HepG2 (cell line): ENCODE measurements around the gene ECM1. TPM values are rescaled to one million over a fixed set of nuclear protein-coding genes. Genes with fewer than 3 reads are reported as not detected.

Experiments
- ARID2 ChIP-seq: sonication (generic); formaldehyde crosslinking; IDR thresholded peaks from 2 replicates; pipeline ENCODE4 v1.8.1; 2022; ENCODE audit warnings: mild to moderate bottlenecking, missing genetic modification reagents, borderline replicate concordance
- BATF2 ChIP-seq: sonication (generic); formaldehyde crosslinking; IDR thresholded peaks from 2 replicates; pipeline ENCODE4 v1.8.0; 2022; ENCODE audit warnings: mild to moderate bottlenecking, missing genetic modification reagents, moderate library complexity
- E2F1 ChIP-seq: sonication (generic); formaldehyde crosslinking; IDR thresholded peaks from 2 replicates; pipeline ENCODE4 v1.5.0; 2020; ENCODE audit warnings: missing genetic modification reagents
- FOXK2 ChIP-seq: fragments of 450-650 bp; IDR thresholded peaks from 2 replicates; pipeline ENCODE4 v1.6.1; 2016
- HINFP ChIP-seq: sonication (generic); formaldehyde crosslinking; IDR thresholded peaks from 2 replicates; pipeline ENCODE4 v1.4.0; 2020; ENCODE audit warnings: low read depth, mild to moderate bottlenecking, missing genetic modification reagents
- LRRFIP1 ChIP-seq: sonication (generic); formaldehyde crosslinking; conservative IDR thresholded peaks from 2 replicates; pipeline ENCODE4 v1.4.0; 2020; ENCODE audit warnings: missing genetic modification reagents
- MIER2 ChIP-seq: IDR thresholded peaks from 2 replicates; pipeline ENCODE4 v1.6.1; 2016; ENCODE audit warnings: missing biosample characterization, missing genetic modification reagents
- TFAP4 ChIP-seq: sonication (generic); IDR thresholded peaks from 2 replicates; pipeline ENCODE4 v1.6.1; 2016; ENCODE audit warnings: low read depth, borderline replicate concordance
- ZBTB34 ChIP-seq: sonication (generic); formaldehyde crosslinking; IDR thresholded peaks from 2 replicates; pipeline ENCODE4 v1.8.0; 2022; ENCODE audit warnings: mild to moderate bottlenecking, missing genetic modification reagents
- ZFX ChIP-seq: sonication (generic); formaldehyde crosslinking; IDR thresholded peaks from 2 replicates; pipeline ENCODE4 v1.4.0; 2020; ENCODE audit warnings: mild to moderate bottlenecking, low read depth, missing genetic modification reagents, moderate library complexity
- ZGPAT ChIP-seq: IDR thresholded peaks from 2 replicates; pipeline ENCODE4 v1.6.1; 2016; ENCODE audit warnings: mild to moderate bottlenecking
- ZNF232 ChIP-seq: sonication (generic); formaldehyde crosslinking; IDR thresholded peaks from 2 replicates; pipeline ENCODE4 v1.4.0; 2020; ENCODE audit warnings: missing genetic modification reagents, borderline replicate concordance
- ZNF333 ChIP-seq: sonication (generic); formaldehyde crosslinking; IDR thresholded peaks from 2 replicates; pipeline ENCODE4 v1.4.0; 2020; ENCODE audit warnings: mild to moderate bottlenecking, missing genetic modification reagents, borderline replicate concordance
- ZNF549 ChIP-seq: sonication (generic); formaldehyde crosslinking; IDR thresholded peaks from 2 replicates; pipeline ENCODE4 v1.5.0; 2020; ENCODE audit warnings: missing genetic modification reagents
- ZNF776 ChIP-seq: sonication (generic); formaldehyde crosslinking; IDR thresholded peaks from 2 replicates; pipeline ENCODE4 v1.4.0; 2020; ENCODE audit warnings: mild to moderate bottlenecking, missing genetic modification reagents
- ZNF781 ChIP-seq: sonication (generic); formaldehyde crosslinking; IDR thresholded peaks from 2 replicates; pipeline ENCODE4 v1.5.1; 2020; ENCODE audit warnings: borderline replicate concordance, mild to moderate bottlenecking, missing genetic modification reagents; ENCODE audit errors: not compliant biosample characterization
- ZSCAN22 ChIP-seq: sonication (generic); formaldehyde crosslinking; IDR thresholded peaks from 2 replicates; pipeline ENCODE4 v1.4.0; 2020; ENCODE audit warnings: mild to moderate bottlenecking, missing genetic modification reagents
- polyA plus RNA-seq, 8 experiments: library from polyadenylated mRNA; depleted of rRNA in 3 of 8; stranded (reverse) in 7 of 8; unstranded in 1 of 8; fragments of >200 nt; fragmentation: Illumina TruSeq in 4 of 8; extraction: Trizol in 4 of 8; gene quantifications; 2 replicates each; pipeline versions ENCODE4 v1.2.1 to v1.2.3, GENCODE V29; 2011 to 2016; ENCODE audit warnings: low read depth in 4 of 8, missing spikeins in 1 of 8, mixed read lengths in 1 of 8; ENCODE audit not compliant: insufficient read depth in 1 of 8
- total RNA-seq, 5 experiments: library from RNA; depleted of rRNA; stranded (reverse); fragments of >200 nt; fragmentation: Illumina TruSeq; extraction: Trizol; gene quantifications; 2 replicates each; pipeline ENCODE4 v1.2.3, GENCODE V29; 2016; ENCODE audit warnings: low read depth in 1 of 5

ECM1 gene
- total and polyA plus RNA-seq, 2 of the 13 experiments (the other 11 are each of a cell fraction or from before 2014, with no cell fraction given) = 0.42 to 1.0 TPM

- no peak for TF ChIP-seq ZNF781 (CRISPR knock-in tag)
- no peak for TF ChIP-seq ZNF549
- TF ChIP-seq ZNF776 (CRISPR knock-in tag) = no peak
- no peak for TF ChIP-seq ARID2 (CRISPR knock-in tag)
- 0 out of 2 replicates have a peak, but pooled peaks have one; percentile 51 for TF ChIP-seq ZGPAT (CRISPR knock-in tag)
- no peak for TF ChIP-seq LRRFIP1 (CRISPR knock-in tag)
- TF ChIP-seq ZBTB34 (CRISPR knock-in tag) = no peak
- TF ChIP-seq BATF2 (CRISPR knock-in tag) = no peak
- TF ChIP-seq HINFP (CRISPR knock-in tag) = no peak
- TF ChIP-seq ZNF333 (CRISPR knock-in tag) = no peak; the same call in 1 of the 2 replicates
- no peak for TF ChIP-seq ZNF232
- no peak for TF ChIP-seq E2F1 (CRISPR knock-in tag)
- no peak for TF ChIP-seq FOXK2
- TF ChIP-seq ZSCAN22 (CRISPR knock-in tag) = no peak
- TF ChIP-seq MIER2 (CRISPR knock-in tag) = no peak
- no peak for TF ChIP-seq TFAP4
- TF ChIP-seq ZFX (CRISPR knock-in tag) = peak; percentile 51; the same call in 1 of the 2 replicates
These were observed 41.8 kb downstream of the ECM1 start (continued) for GRCh38 chr1:150549496-150550221.
